ENCODE measurements around the gene ASXL3. TPM values are rescaled to one million over a fixed set of nuclear protein-coding genes. Genes with fewer than 3 reads are reported as not detected.

Gene ASXL3
- total RNA-seq = under 0.01 and 0.69 TPM in 2 replicates

DNA sequence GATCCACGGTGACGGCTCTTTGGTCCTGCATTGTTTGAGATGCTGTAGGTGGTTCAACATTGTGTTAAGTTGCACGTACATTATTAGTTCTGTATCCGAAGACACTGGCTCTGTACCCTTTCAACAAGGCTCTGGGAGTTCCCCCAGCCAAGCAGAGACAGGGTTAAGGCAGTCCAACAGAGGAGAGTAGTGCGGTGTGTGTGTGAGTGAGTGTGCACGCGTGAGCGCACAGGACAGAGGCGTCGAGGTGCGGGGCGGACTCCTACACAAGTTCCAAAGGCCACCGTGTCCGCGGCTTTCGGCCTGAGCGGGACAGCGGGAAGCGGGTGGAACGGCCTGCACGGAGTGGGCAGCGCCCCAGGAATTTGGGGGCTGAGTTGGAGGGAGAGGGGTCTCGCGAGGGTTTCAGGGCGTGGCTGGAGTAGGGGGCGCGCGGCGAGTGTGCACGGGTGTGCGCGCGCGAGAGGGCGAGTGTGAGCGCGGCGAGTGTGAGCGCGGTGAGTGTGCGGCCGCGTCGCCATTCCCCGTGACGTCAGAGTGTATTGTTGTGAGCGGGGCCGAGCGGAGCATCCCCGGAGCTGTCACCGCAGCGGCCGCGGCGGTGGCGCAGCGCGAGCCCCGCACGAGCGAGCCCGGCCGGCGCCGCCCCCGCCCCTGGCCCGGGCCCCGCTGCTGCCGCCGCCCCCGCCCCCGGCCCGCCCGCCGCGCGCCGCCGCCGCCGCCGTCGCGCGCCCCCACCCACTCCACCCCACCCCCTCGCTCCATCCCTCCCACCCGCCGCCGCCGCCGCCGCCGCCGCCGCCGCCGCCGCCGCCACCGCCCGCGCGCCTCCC is at the start of gene ASXL3:
Gene ASXL3 (plus strand): TSS at position 535 of the 833 bp plus-strand sequence. CDS start 413 bp downstream, outside the sequence.

Other genes starting within 250 kb of the ASXL3 start
- 0.16 and 0.94 TPM in 2 replicates for gene CCDC178, start 137.5 kb upstream of the ASXL3 start, total RNA-seq

All from bronchial smooth muscle cell (primary cell).